PC-9 (cell line): Measurements from ENCODE around the gene MAPKAPK5. TPM values are rescaled to one million over a fixed set of nuclear protein-coding genes. Genes with fewer than 3 reads are reported as not detected.

Experiments
- BruUV-seq: library from RNA; stranded (reverse); fragments of 400-500 nt; replicated peaks from 2 replicates; lab custom pipeline; 2021; lab: Mats Ljungman, UMichigan
- CTCF ChIA-PET: fragments of 300-600 bp; sonication (Branson Sonifier 250); formaldehyde crosslinking; loops from one replicate; lab custom pipeline; 2022; ENCODE audit warnings: antibody characterized with exemption; lab: Charles Lee
- POLR2A ChIA-PET: fragments of 300-600 bp; sonication (Branson Sonifier 250); formaldehyde crosslinking; loops from one replicate; lab custom pipeline; 2022; ENCODE audit warnings: antibody characterized with exemption; ENCODE audit not compliant: unreplicated experiment; lab: Charles Lee
- DNase-seq, 2 experiments: peaks; one replicate each; pipeline versions ENCODE4 v3.0.0 to v3.0.0-alpha.2; 2015 to 2022; ENCODE audit warnings: mixed read lengths in 1 of 2
- H2AFZ ChIP-seq: fragments of 200-600 bp; sonication (generic); 2 replicates; pipeline ENCODE4 v1.8.1; 2017; ENCODE audit warnings: antibody characterized with exemption
- H3F3A ChIP-seq: fragments of 200-600 bp; sonication (generic); 2 replicates; pipeline ENCODE4 v1.8.1; 2017; ENCODE audit warnings: antibody characterized with exemption, mild to moderate bottlenecking, low read depth; ENCODE audit not compliant: insufficient read depth
- H3K27ac ChIP-seq: fragments of 200-600 bp; sonication (generic); 2 replicates; pipeline ENCODE4 v1.6.1; 2016; ENCODE audit warnings: mixed run types
- H3K27me3 ChIP-seq: fragments of 200-600 bp; sonication (generic); 2 replicates; pipeline ENCODE4 v1.6.1; 2016; ENCODE audit warnings: low read depth, mixed run types; ENCODE audit not compliant: insufficient read depth
- H3K36me3 ChIP-seq: fragments of 200-600 bp; sonication (generic); 2 replicates; pipeline ENCODE4 v1.6.1; 2016; ENCODE audit warnings: low read depth, mixed run types
- H3K4me1 ChIP-seq: fragments of 200-600 bp; sonication (generic); replicated peaks from 2 replicates; pipeline ENCODE4 v1.6.1; 2016; ENCODE audit warnings: mixed run types; ENCODE audit not compliant: insufficient read depth
- H3K4me2 ChIP-seq: fragments of 200-600 bp; sonication (generic); 2 replicates; pipeline ENCODE4 v1.6.1; 2017; ENCODE audit warnings: mixed run types
- H3K4me3 ChIP-seq: fragments of 200-600 bp; sonication (generic); 2 replicates; pipeline ENCODE4 v1.6.1; 2016; ENCODE audit warnings: mixed run types
- H3K79me2 ChIP-seq: fragments of 200-600 bp; sonication (generic); 2 replicates; pipeline ENCODE4 v1.6.1; 2017; ENCODE audit warnings: low read depth, mixed run types
- H3K9me2 ChIP-seq: fragments of 200-600 bp; sonication (generic); 2 replicates; pipeline ENCODE4 v1.8.1; 2017; ENCODE audit warnings: mild to moderate bottlenecking; ENCODE audit not compliant: insufficient read depth
- H3K9me3 ChIP-seq: fragments of 200-600 bp; sonication (generic); 2 replicates; pipeline ENCODE4 v1.8.1; 2016; ENCODE audit warnings: low read depth; ENCODE audit not compliant: insufficient read depth
- H4K20me1 ChIP-seq: fragments of 200-600 bp; sonication (generic); 2 replicates; pipeline ENCODE4 v1.8.1; 2017; ENCODE audit not compliant: insufficient read depth
- EZH2 ChIP-seq: fragments of 200-600 bp; sonication (generic); IDR thresholded peaks from 2 replicates; pipeline ENCODE4 v1.8.0; 2017; ENCODE audit warnings: antibody characterized with exemption, low read depth
- intact Hi-C: fragments of 100-400 bp; cut with micrococcal nuclease; formaldehyde crosslinking; loops from one replicate; pipeline ENCODE4 v1.10.0; 2022; ENCODE audit not compliant: unreplicated experiment
- total RNA-seq: library from RNA; stranded (reverse); gene quantifications from 2 replicates; pipeline ENCODE4 v1.2.3, GENCODE V29; 2021
- TF ChIP-seq, protein P1 (sequence below): fragments of 200-600 bp; sonication (generic); conservative IDR thresholded peaks from 2 replicates; pipeline ENCODE4 v1.6.1; 2017; ENCODE audit warnings: mixed run types, antibody characterized with exemption, mild to moderate bottlenecking, moderate library complexity

MAPKAPK5 gene
- total RNA-seq, 1 experiment from 2014 or later, result 45.0 TPM

GRCh38 chr12:111881716-111882115, 39.7 kb downstream of the MAPKAPK5 start:
- intact Hi-C loops, result no loop called here
- Histone ChIP-seq H4K20me1 (peaks cover 10% of the 10 kb centered on the region), H3K79me2 (no peaks in the 10 kb centered on the region), H3K4me1 (no peaks in the 10 kb centered on the region), H2AFZ (no peak overlapping the region), H3K27ac (no peak overlapping the region), H3K27me3 (no peaks in the 10 kb centered on the region), H3F3A (no peaks in the 10 kb centered on the region), H3K4me2 (no peak overlapping the region), H3K4me3 (no peak overlapping the region), H3K36me3 (peaks cover 34% of the 10 kb centered on the region), H3K9me3 (no peaks in the 10 kb centered on the region), H3K9me2 (no peaks in the 10 kb centered on the region)
- ChIA-PET POLR2A (no interaction called here), CTCF (no interaction called here)
- DNase-seq, result no peak
- no TSS peak for BruUV-seq
- TF ChIP-seq EZH2, result no peak
- TF ChIP-seq, protein P1, sequence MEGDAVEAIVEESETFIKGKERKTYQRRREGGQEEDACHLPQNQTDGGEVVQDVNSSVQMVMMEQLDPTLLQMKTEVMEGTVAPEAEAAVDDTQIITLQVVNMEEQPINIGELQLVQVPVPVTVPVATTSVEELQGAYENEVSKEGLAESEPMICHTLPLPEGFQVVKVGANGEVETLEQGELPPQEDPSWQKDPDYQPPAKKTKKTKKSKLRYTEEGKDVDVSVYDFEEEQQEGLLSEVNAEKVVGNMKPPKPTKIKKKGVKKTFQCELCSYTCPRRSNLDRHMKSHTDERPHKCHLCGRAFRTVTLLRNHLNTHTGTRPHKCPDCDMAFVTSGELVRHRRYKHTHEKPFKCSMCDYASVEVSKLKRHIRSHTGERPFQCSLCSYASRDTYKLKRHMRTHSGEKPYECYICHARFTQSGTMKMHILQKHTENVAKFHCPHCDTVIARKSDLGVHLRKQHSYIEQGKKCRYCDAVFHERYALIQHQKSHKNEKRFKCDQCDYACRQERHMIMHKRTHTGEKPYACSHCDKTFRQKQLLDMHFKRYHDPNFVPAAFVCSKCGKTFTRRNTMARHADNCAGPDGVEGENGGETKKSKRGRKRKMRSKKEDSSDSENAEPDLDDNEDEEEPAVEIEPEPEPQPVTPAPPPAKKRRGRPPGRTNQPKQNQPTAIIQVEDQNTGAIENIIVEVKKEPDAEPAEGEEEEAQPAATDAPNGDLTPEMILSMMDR, result no peak

DNA sequence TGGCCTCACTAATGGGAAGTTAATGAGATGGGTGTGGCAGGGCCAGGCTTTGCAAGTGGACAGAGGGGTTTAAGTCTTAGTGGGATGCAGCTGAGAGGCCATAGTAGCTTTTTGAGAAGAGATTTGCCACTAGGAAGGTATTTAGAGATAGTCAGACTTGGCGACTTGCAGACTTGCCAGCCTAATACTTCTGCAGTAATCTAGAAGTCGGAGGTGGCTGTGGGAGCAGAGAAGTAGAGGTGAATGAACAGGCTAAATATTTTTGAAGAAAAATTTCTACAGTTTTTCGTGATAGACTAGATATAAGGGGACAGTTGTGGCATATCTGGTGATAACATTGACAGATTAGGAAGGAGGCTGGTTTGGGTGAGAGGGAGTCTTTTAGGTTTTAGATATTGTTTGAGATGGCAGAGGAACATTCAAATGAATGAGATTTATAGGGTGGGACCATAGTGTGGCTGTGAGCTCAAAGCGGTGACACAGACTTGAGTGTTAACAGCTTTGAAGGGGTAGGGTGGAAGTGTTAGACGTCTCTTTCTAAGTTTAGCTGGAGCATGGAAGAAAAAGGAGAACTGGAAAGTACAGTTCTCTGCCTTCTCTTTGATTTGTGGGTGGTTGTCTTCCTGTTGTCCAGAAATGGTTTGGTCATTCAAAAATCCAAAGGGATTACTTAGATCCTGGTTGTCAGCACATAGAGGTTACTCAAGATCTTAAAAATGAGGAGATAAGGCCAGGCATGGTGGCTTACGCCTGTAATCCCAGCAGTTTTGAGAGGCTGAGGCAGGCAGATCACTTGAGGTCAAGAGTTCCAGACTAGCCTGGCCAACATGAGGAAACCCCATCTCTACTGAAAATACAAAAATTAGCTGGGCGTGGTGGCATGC, 44.9 kb downstream of the MAPKAPK5 start:
- no peak overlapping the region for H3K4me2 ChIP-seq
- H2AFZ ChIP-seq, result no peak overlapping the region
- H3K36me3 ChIP-seq, result peaks cover 35% of the 10 kb centered on the region
- ChIA-PET CTCF (no interaction called here), POLR2A (interaction anchor here (0.6 kb wide), 1 partner anchor 223 kb away, joined by 3 read pairs; no protein-coding TSS in a partner anchor)
- DNase-seq, result no peak
- intact Hi-C loops, result no loop called here
- TF ChIP-seq EZH2, result no peak
- TF ChIP-seq, protein P1, result no peak
- no peaks in the 10 kb centered on the region for H3K79me2 ChIP-seq
- no peaks in the 10 kb centered on the region for H3K9me2 ChIP-seq
- no peaks in the 10 kb centered on the region for H3K9me3 ChIP-seq
- H3F3A ChIP-seq, result no peaks in the 10 kb centered on the region
- no peaks in the 10 kb centered on the region for H3K27me3 ChIP-seq
- H3K27ac ChIP-seq, result no peak overlapping the region
- BruUV-seq, result no TSS peak
- H4K20me1 ChIP-seq, result peaks cover 5% of the 10 kb centered on the region; the same call in 1 of the 2 replicates
- H3K4me3 ChIP-seq, result no peak overlapping the region
- H3K4me1 ChIP-seq, result no peaks in the 10 kb centered on the region

GRCh38 chr12:111887926-111888745, 46.1 kb downstream of the MAPKAPK5 start:
- H3K36me3 ChIP-seq, result peaks cover 39% of the 10 kb centered on the region
- H4K20me1 ChIP-seq, result 0 out of 2 replicates have a peak, but pooled peaks cover 5% of the 10 kb centered on the region
- ChIA-PET CTCF (no interaction called here), POLR2A (no interaction called here)
- TF ChIP-seq, protein P1, result no peak
- TF ChIP-seq EZH2, result no peak
- H3F3A ChIP-seq, result no peaks in the 10 kb centered on the region
- H3K4me2 ChIP-seq, result no peak overlapping the region
- no peaks in the 10 kb centered on the region for H3K4me1 ChIP-seq
- H3K27me3 ChIP-seq, result no peaks in the 10 kb centered on the region
- no peak overlapping the region for H3K4me3 ChIP-seq
- no TSS peak for BruUV-seq
- no peaks in the 10 kb centered on the region for H3K9me2 ChIP-seq
- no peaks in the 10 kb centered on the region for H3K9me3 ChIP-seq
- H3K27ac ChIP-seq, result no peak overlapping the region
- no peaks in the 10 kb centered on the region for H3K79me2 ChIP-seq
- intact Hi-C loops, result no loop called here
- DNase-seq, result no peak
- H2AFZ ChIP-seq, result no peak overlapping the region
